RWPE2 (cell line): Measurements from ENCODE around the gene NUDT10.
A peak's percentile ranks its signal among the peaks of the same experiment; 100 is the strongest.

ENCODE experiments used
- ATAC-seq: fragments of 200-7000 bp; cut with Tn5 transposase; 3 replicates; pipeline ENCODE4 v1.9.1; 2021; ENCODE audit warnings: low read depth
- DNase-seq: peaks from one replicate; pipeline ENCODE4 v3.0.0-alpha.2; 2020; ENCODE audit warnings: low spot score
- H3K27ac ChIP-seq: fragments of 450-650 bp; 2 replicates; pipeline ENCODE4 v1.5.1; 2017; ENCODE audit warnings: mild to moderate bottlenecking; ENCODE audit not compliant: poor library complexity, severe bottlenecking
- H3K27me3 ChIP-seq: fragments of 250-450 bp; sonication (Bioruptor Pico); 2 replicates; pipeline ENCODE4 v1.5.1; 2021; ENCODE audit warnings: mild to moderate bottlenecking, moderate library complexity; ENCODE audit not compliant: insufficient read depth, poor library complexity, severe bottlenecking
- H3K36me3 ChIP-seq: fragments of 250-450 bp; sonication (Bioruptor Pico); 2 replicates; pipeline ENCODE4 v1.5.1; 2020; ENCODE audit warnings: low read depth, mild to moderate bottlenecking, moderate library complexity
- H3K4me1 ChIP-seq: fragments of 250-450 bp; sonication (Bioruptor Pico); 2 replicates; pipeline ENCODE4 v1.5.1; 2021; ENCODE audit warnings: mild to moderate bottlenecking, moderate library complexity; ENCODE audit not compliant: insufficient read depth, poor library complexity, severe bottlenecking
- H3K4me3 ChIP-seq: fragments of 250-450 bp; sonication (Bioruptor Pico); 2 replicates; pipeline ENCODE4 v1.5.1; 2021; ENCODE audit warnings: mild to moderate bottlenecking, moderate library complexity; ENCODE audit not compliant: severe bottlenecking
- H3K9me3 ChIP-seq: fragments of 250-450 bp; sonication (Bioruptor Pico); 2 replicates; pipeline ENCODE4 v1.5.1; 2021; ENCODE audit warnings: mild to moderate bottlenecking, moderate library complexity; ENCODE audit not compliant: severe bottlenecking
- CTCF ChIP-seq: fragments of 450-650 bp; IDR thresholded peaks from one replicate; pipeline ENCODE4 v1.5.1; 2017; ENCODE audit warnings: mild to moderate bottlenecking, moderate library complexity; ENCODE audit not compliant: poor library complexity, severe bottlenecking

The NUDT10 gene

DNA sequence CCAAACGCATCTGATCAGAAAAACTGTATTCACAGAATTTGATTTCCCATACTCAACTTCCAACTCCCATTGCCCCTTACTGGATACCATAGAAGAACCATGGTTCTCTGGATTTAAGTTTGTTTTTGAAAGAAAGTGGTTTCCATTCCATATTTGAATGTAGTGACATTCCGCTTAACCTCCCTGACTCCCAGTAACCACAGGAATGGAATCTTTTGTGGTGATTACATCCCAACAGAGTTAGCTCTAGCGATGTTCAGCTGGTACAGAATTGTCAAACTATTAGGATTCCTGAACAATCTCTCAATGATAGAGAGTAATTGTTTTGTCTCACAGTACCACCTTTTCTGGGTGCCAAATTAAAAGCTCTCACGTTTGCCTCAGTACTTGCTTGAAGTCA lies 1.7 kb downstream of the NUDT10 start:
- no peak overlapping the region for H3K27ac ChIP-seq
- H3K27me3 ChIP-seq: no peaks in the 10 kb centered on the region
- no peaks in the 10 kb centered on the region for H3K9me3 ChIP-seq
- ATAC-seq: no peak
- H3K36me3 ChIP-seq: no peaks in the 10 kb centered on the region
- H3K4me1 ChIP-seq: no peaks in the 10 kb centered on the region
- no peak for TF ChIP-seq CTCF
- no peak overlapping the region for H3K4me3 ChIP-seq
- no peak for DNase-seq

DNA sequence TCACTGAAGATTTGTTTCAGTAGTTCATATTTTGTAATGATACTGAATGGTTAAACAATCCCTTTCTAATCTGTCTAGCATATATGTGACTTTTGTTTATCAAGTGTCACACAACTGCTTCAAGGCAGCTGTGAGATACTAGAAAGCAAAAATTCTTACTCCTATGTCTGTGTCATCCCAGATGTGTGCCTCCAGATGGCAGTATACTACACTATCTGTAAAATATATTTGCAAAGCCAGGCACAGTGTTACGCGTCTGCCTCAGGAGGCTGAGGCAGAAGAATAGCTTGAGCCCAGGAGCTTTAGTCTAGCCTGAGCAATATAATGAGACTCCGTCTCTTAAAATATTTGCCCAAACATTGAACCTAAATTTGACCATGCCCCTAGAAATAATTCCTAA lies 4.0 kb downstream of the NUDT10 start:
- no peak overlapping the region for H3K4me3 ChIP-seq
- DNase-seq: no peak

GRCh38 chrX:51361251-51361650 lies 28.6 kb downstream of the NUDT10 start:
- no peak for TF ChIP-seq CTCF
- Histone ChIP-seq H3K27ac (no peak overlapping the region), H3K27me3 (no peaks in the 10 kb centered on the region), H3K4me1 (no peaks in the 10 kb centered on the region), H3K4me3 (no peak overlapping the region), H3K36me3 (no peaks in the 10 kb centered on the region), H3K9me3 (no peaks in the 10 kb centered on the region)
- ATAC-seq (no peak), DNase-seq (no peak)

More for the DNA sequence above, 4.0 kb downstream of the NUDT10 start:
- no peaks in the 10 kb centered on the region for H3K9me3 ChIP-seq
- ATAC-seq: peak; percentile 56; the same call in 1 of the 3 replicates
- H3K27ac ChIP-seq: no peak overlapping the region
- no peaks in the 10 kb centered on the region for H3K36me3 ChIP-seq
- peak; percentile 49 for TF ChIP-seq CTCF
- H3K27me3 ChIP-seq: no peaks in the 10 kb centered on the region
- H3K4me1 ChIP-seq: no peaks in the 10 kb centered on the region

DNA sequence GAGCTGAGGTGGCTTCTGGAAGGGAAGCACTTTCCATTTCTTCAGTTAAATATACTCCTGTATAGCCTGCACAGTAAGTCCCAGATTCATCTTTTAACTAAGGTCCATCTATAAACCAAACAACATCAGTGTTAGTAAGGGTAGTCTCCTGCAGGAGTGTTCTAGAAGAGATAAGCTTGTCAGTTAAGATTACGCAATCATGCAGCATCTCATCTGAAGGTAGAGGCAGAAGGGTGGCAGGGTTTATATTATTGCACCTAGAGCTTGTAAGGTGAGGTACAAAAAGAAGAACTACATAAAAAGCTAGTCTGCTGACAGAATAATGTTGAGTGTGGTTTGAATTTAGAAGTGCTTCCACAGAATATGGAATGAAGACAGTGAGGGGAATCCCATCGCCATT lies 44.0 kb downstream of the NUDT10 start:
- Histone ChIP-seq H3K36me3 (no peaks in the 10 kb centered on the region), H3K4me1 (no peaks in the 10 kb centered on the region), H3K27ac (no peak overlapping the region), H3K4me3 (no peak overlapping the region), H3K27me3 (no peaks in the 10 kb centered on the region), H3K9me3 (no peaks in the 10 kb centered on the region)
- DNase-seq (no peak), ATAC-seq (no peak)
- no peak for TF ChIP-seq CTCF
